H1 (cell line): Measurements from ENCODE around the gene TRAF3IP1. TPM values are rescaled to one million over a fixed set of nuclear protein-coding genes. Genes with fewer than 3 reads are reported as not detected.

ENCODE experiments used
- CTCF ChIA-PET: fragments of 300-600 bp; sonication (Branson Sonifier 250); formaldehyde crosslinking; loops from one replicate; lab custom pipeline; 2021; ENCODE audit not compliant: partially characterized antibody; lab: Charles Lee
- POLR2A ChIA-PET: fragments of 300-600 bp; sonication (Branson Sonifier 250); formaldehyde crosslinking; loops from one replicate; lab custom pipeline; 2021; ENCODE audit warnings: inconsistent platforms; ENCODE audit not compliant: partially characterized antibody; lab: Charles Lee
- DNase-seq, 2 experiments: peaks; one replicate each; pipeline versions ENCODE4 v3.0.0 to v3.0.0-alpha.2; 2010 to 2022; ENCODE audit warnings: low spot score in 2 of 2, low read depth in 1 of 2, mixed read lengths in 1 of 2
- FAIRE-seq: peaks from 2 replicates; lab custom pipeline; 2011; peaks lifted over from hg19 to GRCh38; lab: Jason Lieb, UNC
- H2AFZ ChIP-seq: 2 replicates; pipeline ENCODE4 v1.8.1; 2012; ENCODE audit warnings: low read length, inconsistent platforms
- H2AK5ac ChIP-seq: 2 replicates; pipeline ENCODE4 v1.6.1; 2013; ENCODE audit warnings: low read depth, low read length
- H2BK120ac ChIP-seq: replicated peaks from 2 replicates; pipeline ENCODE3; 2013; ENCODE audit warnings: low read depth, low read length, inconsistent platforms
- H2BK12ac ChIP-seq: 2 replicates; pipeline ENCODE4 v1.6.1; 2013; ENCODE audit warnings: low read depth, low read length
- H2BK15ac ChIP-seq: 2 replicates; pipeline ENCODE4 v1.6.1; 2013; ENCODE audit warnings: low read length
- H2BK20ac ChIP-seq: 2 replicates; pipeline ENCODE4 v1.6.1; 2013; ENCODE audit warnings: low read length
- H2BK5ac ChIP-seq: 2 replicates; pipeline ENCODE4 v1.6.1; 2013; ENCODE audit warnings: low read depth, low read length
- H3K14ac ChIP-seq: 2 replicates; pipeline ENCODE4 v1.6.1; 2013; ENCODE audit warnings: inconsistent platforms; ENCODE audit not compliant: insufficient read length
- H3K18ac ChIP-seq: 2 replicates; pipeline ENCODE4 v1.6.1; 2013; ENCODE audit warnings: low read length; ENCODE audit errors: extremely low read depth
- H3K23ac ChIP-seq: 2 replicates; pipeline ENCODE4 v1.6.1; 2013; ENCODE audit warnings: inconsistent platforms; ENCODE audit not compliant: insufficient read length
- H3K23me2 ChIP-seq: 2 replicates; pipeline ENCODE4 v1.6.1; 2013; ENCODE audit warnings: low read depth, low read length
- H3K27ac ChIP-seq: 2 replicates; pipeline ENCODE4 v1.6.1; 2011; ENCODE audit warnings: low read depth, low read length, inconsistent platforms
- H3K27me3 ChIP-seq, 4 experiments: replicated peaks in 1 of 4; 1 replicate in 1 of 4; 2 replicates in 3 of 4; pipeline versions ENCODE4 v1.6.1 to v1.8.1; 2011 to 2013; ENCODE audit warnings: low read length in 3 of 4, mild to moderate bottlenecking in 3 of 4, inconsistent platforms in 2 of 4, mixed read lengths in 2 of 4, moderate library complexity in 1 of 4; ENCODE audit not compliant: control insufficient read depth in 3 of 4, insufficient read depth in 3 of 4; ENCODE audit errors: extremely low read depth in 1 of 4
- H3K36me3 ChIP-seq, 4 experiments: 2 replicates each; pipeline versions ENCODE4 v1.6.1 to v1.8.1; 2011 to 2013; ENCODE audit warnings: mild to moderate bottlenecking in 4 of 4, low read length in 3 of 4, moderate library complexity in 2 of 4, control low read depth in 1 of 4, inconsistent platforms in 1 of 4; ENCODE audit not compliant: insufficient read depth in 4 of 4, control insufficient read depth in 2 of 4
- H3K4ac ChIP-seq: replicated peaks from 2 replicates; pipeline ENCODE3; 2013; ENCODE audit warnings: low read length, low read depth, mixed read lengths, inconsistent platforms; ENCODE audit not compliant: insufficient read length
- H3K4me1 ChIP-seq, 4 experiments: replicated peaks in 1 of 4; 1 replicate in 1 of 4; 2 replicates in 3 of 4; pipeline versions ENCODE4 v1.6.1 to v1.8.1; 2011 to 2013; ENCODE audit warnings: low read length in 3 of 4, inconsistent platforms in 2 of 4, mixed read lengths in 1 of 4; ENCODE audit not compliant: insufficient read depth in 4 of 4, control insufficient read depth in 3 of 4
- H3K4me2 ChIP-seq, 2 experiments: 2 replicates each; pipeline versions ENCODE4 v1.6.1 to v1.8.1; 2011 to 2013; ENCODE audit warnings: low read depth in 2 of 2, low read length in 2 of 2, control low read depth in 1 of 2, inconsistent platforms in 1 of 2, mild to moderate bottlenecking in 1 of 2; ENCODE audit not compliant: insufficient read depth in 1 of 2
- H3K4me3 ChIP-seq, 4 experiments: fragments of 200-600, 300-600 bp in 1 of 4; sonication (generic), shearing (Covaris generic), sonication (Bioruptor Twin) in 1 of 4; 2 replicates each; pipeline versions ENCODE4 v1.5.1 to v1.8.1; 2011 to 2016; ENCODE audit warnings: low read length in 4 of 4, low read depth in 3 of 4, control low read depth in 2 of 4, inconsistent platforms in 2 of 4, mild to moderate bottlenecking in 2 of 4, mixed read lengths in 1 of 4, moderate library complexity in 1 of 4; ENCODE audit not compliant: insufficient read depth in 2 of 4; ENCODE audit errors: extremely low read depth in 1 of 4
- H3K56ac ChIP-seq: replicated peaks from 2 replicates; pipeline ENCODE3; 2013; ENCODE audit warnings: low read depth, mild to moderate bottlenecking, mixed read lengths, low read length, inconsistent platforms; ENCODE audit not compliant: insufficient read length
- H3K79me1 ChIP-seq: 2 replicates; pipeline ENCODE4 v1.6.1; 2013; ENCODE audit warnings: low read depth, low read length, control low read depth
- H3K79me2 ChIP-seq, 2 experiments: 2 replicates each; pipeline versions ENCODE4 v1.6.1 to v1.8.1; 2012 to 2013; ENCODE audit warnings: low read length in 2 of 2, mild to moderate bottlenecking in 2 of 2, inconsistent platforms in 1 of 2; ENCODE audit not compliant: insufficient read depth in 2 of 2, control insufficient read depth in 1 of 2
- H3K9ac ChIP-seq, 4 experiments: replicated peaks in 1 of 4; 1 replicate in 1 of 4; 2 replicates in 3 of 4; pipeline versions ENCODE4 v1.6.1 to v1.8.1; 2011 to 2013; ENCODE audit warnings: low read depth in 3 of 4, low read length in 3 of 4, control low read depth in 2 of 4, mild to moderate bottlenecking in 2 of 4, moderate library complexity in 2 of 4, inconsistent platforms in 1 of 4; ENCODE audit errors: extremely low read depth in 1 of 4
- H3K9me3 ChIP-seq, 2 experiments: 2 replicates each; pipeline versions ENCODE4 v1.6.1 to v1.8.1; 2012 to 2013; ENCODE audit warnings: mild to moderate bottlenecking in 2 of 2, moderate library complexity in 2 of 2, control low read depth in 1 of 2, inconsistent platforms in 1 of 2, low read depth in 1 of 2, low read length in 1 of 2, mixed read lengths in 1 of 2; ENCODE audit not compliant: insufficient read depth in 2 of 2
- H4K20me1 ChIP-seq, 2 experiments: replicated peaks in 1 of 2; 2 replicates each; pipeline versions ENCODE3 to v1.8.1; 2011 to 2013; ENCODE audit warnings: inconsistent platforms in 2 of 2, low read length in 2 of 2, mild to moderate bottlenecking in 1 of 2; ENCODE audit not compliant: insufficient read depth in 2 of 2, control insufficient read depth in 1 of 2
- H4K5ac ChIP-seq: 2 replicates; pipeline ENCODE4 v1.6.1; 2013; ENCODE audit warnings: low read length, low read depth, mixed read lengths, inconsistent platforms; ENCODE audit not compliant: insufficient read length
- H4K8ac ChIP-seq: 2 replicates; pipeline ENCODE4 v1.8.0; 2013; ENCODE audit warnings: mild to moderate bottlenecking, moderate library complexity, low read length, inconsistent platforms; ENCODE audit not compliant: insufficient read depth; ENCODE audit errors: extremely low read depth
- H4K91ac ChIP-seq: replicated peaks from 2 replicates; pipeline ENCODE3; 2013; ENCODE audit warnings: low read length, mixed read lengths, inconsistent platforms; ENCODE audit not compliant: insufficient read length
- ASH2L ChIP-seq: fragments of 200-600, 300-600 bp; sonication (generic); IDR thresholded peaks from one replicate; pipeline ENCODE4 v1.7.1; 2017; ENCODE audit warnings: low read length
- CEBPB ChIP-seq: IDR thresholded peaks from 2 replicates; pipeline ENCODE4 v1.6.1; 2012; ENCODE audit warnings: low read depth, low read length
- CHD2 ChIP-seq: IDR thresholded peaks from 2 replicates; pipeline ENCODE4 v1.6.1; 2012; ENCODE audit warnings: low read length, improper control_type of control experiment
- FOSL1 ChIP-seq: IDR thresholded peaks from 2 replicates; pipeline ENCODE4 v1.6.1; 2011; ENCODE audit warnings: mild to moderate bottlenecking, low read depth, low read length, moderate library complexity; ENCODE audit not compliant: insufficient read depth
- HDAC2 ChIP-seq, 2 experiments: fragments of 300-600 bp in 1 of 2; sonication (generic) in 1 of 2; IDR thresholded peaks; 2 replicates each; pipeline ENCODE4 v1.6.1; 2011 to 2012; ENCODE audit warnings: low read depth in 2 of 2, low read length in 2 of 2, mild to moderate bottlenecking in 2 of 2, moderate library complexity in 2 of 2, borderline replicate concordance in 1 of 2, inconsistent platforms in 1 of 2
- KDM4A ChIP-seq: IDR thresholded peaks from one replicate; pipeline ENCODE4 v1.7.1; 2012; ENCODE audit warnings: low read depth, mild to moderate bottlenecking, moderate library complexity, low read length, inconsistent platforms; ENCODE audit not compliant: severe bottlenecking
- PHF8 ChIP-seq: fragments of 200-600 bp; sonication (generic); conservative IDR thresholded peaks from 2 replicates; pipeline ENCODE4 v1.7.1; 2012; ENCODE audit warnings: low read depth, mild to moderate bottlenecking, inconsistent platforms, low read length, moderate library complexity
- POLR2A ChIP-seq, 2 experiments: IDR thresholded peaks; 1 replicate in 1 of 2; 2 replicates in 1 of 2; pipeline ENCODE4 v1.6.1; 2011; ENCODE audit warnings: low read depth in 2 of 2, low read length in 2 of 2, mild to moderate bottlenecking in 2 of 2; ENCODE audit errors: control extremely low read depth in 1 of 2
- POLR2AphosphoS5 ChIP-seq: IDR thresholded peaks from 2 replicates; pipeline ENCODE4 v1.6.1; 2011; ENCODE audit warnings: low read depth, low read length
- RBBP5 ChIP-seq: IDR thresholded peaks from 2 replicates; pipeline ENCODE4 v1.7.1; 2012; ENCODE audit warnings: low read depth, mild to moderate bottlenecking, inconsistent platforms, low read length, moderate library complexity, borderline replicate concordance
- SIRT6 ChIP-seq: IDR thresholded peaks from one replicate; pipeline ENCODE4 v1.7.1; 2012; ENCODE audit warnings: low read length, inconsistent platforms
- TAF7 ChIP-seq: optimal IDR thresholded peaks from 2 replicates; pipeline ENCODE3; 2011; ENCODE audit warnings: low read depth, mild to moderate bottlenecking, inconsistent platforms, low read length, moderate library complexity, borderline replicate concordance
- TBP ChIP-seq: IDR thresholded peaks from 2 replicates; pipeline ENCODE4 v1.6.1; 2011; ENCODE audit warnings: low read depth, low read length, improper control_type of control experiment
- WGBS, 2 experiments: shearing (Covaris generic) in 1 of 2; methylation state at CpG; one replicate each; pipeline versions ENCODE4 v1.1.6 to v1.1.7; 2013 to 2015; ENCODE audit warnings: low lambda C conversion rate in 2 of 2, mixed read lengths in 2 of 2, inconsistent platforms in 1 of 2, low coverage in 1 of 2, missing lambda C conversion rate in 1 of 2; ENCODE audit not compliant: insufficient replicate concordance in 2 of 2, insufficient coverage in 1 of 2, insufficient read length in 1 of 2; ENCODE audit errors: extremely low coverage in 1 of 2, missing lambda C conversion rate in 1 of 2; 5-methylcytosine and 5-hydroxymethylcytosine counted together
- polyA plus RNA-seq, 7 experiments: library from polyadenylated mRNA; depleted of rRNA in 3 of 7; stranded (reverse) in 5 of 7; unstranded in 2 of 7; fragments of >200 nt in 5 of 7; fragments of 200-250 nt in 2 of 7; gene quantifications; 1 replicate in 5 of 7; 2 replicates in 1 of 7; 4 replicates in 1 of 7; pipeline versions ENCODE4 v1.2.1 to v1.2.3, GENCODE V29; 2011 to 2013; ENCODE audit warnings: missing spikeins in 2 of 7, mixed read lengths in 2 of 7
- total RNA-seq: library from RNA; stranded (reverse); fragmentation: NEBNext Ultra II Directional; extraction: Animal tissue kit (Norgen Biotek cat#: 25700); gene quantifications from 2 replicates; pipeline ENCODE4 v1.2.1, GENCODE V29; 2021

TRAF3IP1 gene
- total and polyA plus RNA-seq, 2 of the 8 experiments (the other 6 are each of a cell fraction or from before 2014, with no cell fraction given), result 2.3 to 17.5 TPM

- Histone ChIP-seq H4K91ac (no peak overlapping the region), H3K79me1 (peaks cover 12% of the 10 kb centered on the region), H2AK5ac (0 out of 2 replicates have a peak overlapping the region, but pooled peaks have one; percentile 90), H3K56ac (no peak overlapping the region), H3K4ac (no peak overlapping the region), H3K27ac (no peak overlapping the region), H2BK15ac (0 out of 2 replicates have a peak overlapping the region, but pooled peaks have one; percentile 3), H3K4me3 (no peak overlapping the region), H4K5ac (no peak overlapping the region), H2BK5ac (no peak overlapping the region), H3K9me3 (no peaks in the 10 kb centered on the region), H4K8ac (no peak overlapping the region), H2BK12ac (0 out of 2 replicates have a peak overlapping the region, but pooled peaks have one; percentile 60), H3K9ac (no peak overlapping the region), H3K18ac (no peak overlapping the region), H3K36me3 (no peaks in the 10 kb centered on the region), H2BK120ac (no peak overlapping the region), H3K79me2 (peaks cover 9 to 22% of the 10 kb centered on the region in 2 experiments; a peak in 3 of 4 replicates), H3K23me2 (peaks cover 11% of the 10 kb centered on the region), H3K27me3 (no peaks in the 10 kb centered on the region), H2BK20ac (no peak overlapping the region), H3K4me1 (peaks cover 0 to 25% (median 17%) of the 10 kb centered on the region in 4 experiments; a peak in 6 of 7 replicates), H3K23ac (no peak overlapping the region), H3K4me2 (no peak overlapping the region), H4K20me1 (peaks cover 0 to 2% of the 10 kb centered on the region in 2 experiments), H3K14ac (no peak overlapping the region), H2AFZ (no peak overlapping the region)
- ChIA-PET CTCF (interaction anchor here (0.8 to 1.2 kb wide), 3 partner anchors 9 to 56 kb away, joined by 3 read pairs; no protein-coding TSS in a partner anchor), POLR2A (interaction anchor here (0.9 kb wide), 1 partner anchor 15 kb away, joined by 3 read pairs; no protein-coding TSS in a partner anchor)
- DNase-seq (no peak), FAIRE-seq (no peak)
- 83% methylated on average over 3 of the region's 3 CpGs; no CpG with 5 or more reads in 1 of the 2 experiments for WGBS, 2 experiments
- TF ChIP-seq SIRT6 (no peak), ASH2L (no peak), FOSL1 (no peak), CEBPB (no peak), KDM4A (no peak), TAF7 (no peak), POLR2AphosphoS5 (no peak), RBBP5 (no peak), HDAC2 (IDR thresholded peaks at IDR 0.05; ENCODE audit: borderline replicate concordance in 1 of 2, low read depth in 2 of 2, low read length in 2 of 2) (no peak), PHF8 (no peak), CHD2 (no peak), POLR2A (IDR thresholded peaks at IDR 0.05; ENCODE audit: control extremely low read depth in 1 of 2, low read depth in 2 of 2, low read length in 2 of 2) (no peak), TBP (no peak)
These were observed 104.0 kb downstream of the TRAF3IP1 start for GRCh38 chr2:238424313-238424700.
